IPS DF 4.7 (cell line): ENCODE measurements around the gene IPO8.

Experiments
- DNase-seq: peaks from one replicate; pipeline ENCODE4 v3.0.0-alpha.2; 2013; ENCODE audit warnings: low spot score; ENCODE audit errors: extremely low read depth

Gene IPO8

DNA sequence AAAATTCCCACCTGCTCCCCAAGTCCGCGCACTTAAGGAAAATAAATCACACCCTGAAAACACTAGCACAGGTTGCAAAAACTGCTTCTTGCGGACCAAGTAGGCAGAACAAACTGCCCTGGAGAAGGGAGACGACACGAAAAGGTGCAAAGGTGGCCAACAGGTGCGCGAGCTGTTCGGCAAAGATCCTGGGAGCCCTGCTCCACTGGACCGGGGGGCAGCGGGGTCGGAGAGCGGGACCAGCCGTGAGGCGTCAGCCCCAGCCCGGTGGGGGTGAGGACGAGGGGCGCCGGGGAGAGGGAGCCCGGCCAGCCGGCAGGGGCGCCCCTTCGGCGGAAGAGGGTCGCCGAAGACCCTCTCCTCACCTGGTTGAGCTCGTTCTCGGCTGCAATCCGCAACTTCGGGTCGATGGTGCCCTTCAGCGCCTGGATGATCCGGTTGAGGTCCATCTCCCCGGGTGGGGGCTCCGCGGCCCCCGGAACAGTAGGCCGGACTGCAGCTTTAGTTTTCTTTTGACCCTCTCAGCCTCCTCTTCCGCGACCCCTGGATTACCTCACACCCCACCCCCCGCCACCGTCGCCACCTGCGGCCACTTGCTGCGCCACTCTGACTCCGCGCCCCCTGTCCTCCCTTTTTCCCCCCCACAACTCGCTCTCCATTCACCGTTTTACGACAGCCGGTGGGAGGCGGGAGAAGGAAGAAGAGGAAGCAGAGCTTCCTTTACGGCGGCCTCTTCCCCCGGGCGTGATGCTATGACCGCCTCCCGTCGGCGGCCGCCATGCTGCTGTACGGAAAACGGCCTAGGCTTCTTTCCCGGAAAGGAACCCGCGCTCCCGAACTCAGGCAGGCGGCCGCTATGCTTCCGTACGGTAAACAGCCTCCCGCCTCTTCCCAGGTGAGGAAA lies at the start of gene IPO8:
Gene IPO8, minus strand, starts transcription at position 671 of the 904 bp plus-strand sequence. Its CDS starts 222 bp downstream, at position 449.
- DNase-seq = peak; percentile 88

GRCh38 chr12:30744321-30744720 lies 48.7 kb upstream of the IPO8 start:
- no peak for DNase-seq

DNA sequence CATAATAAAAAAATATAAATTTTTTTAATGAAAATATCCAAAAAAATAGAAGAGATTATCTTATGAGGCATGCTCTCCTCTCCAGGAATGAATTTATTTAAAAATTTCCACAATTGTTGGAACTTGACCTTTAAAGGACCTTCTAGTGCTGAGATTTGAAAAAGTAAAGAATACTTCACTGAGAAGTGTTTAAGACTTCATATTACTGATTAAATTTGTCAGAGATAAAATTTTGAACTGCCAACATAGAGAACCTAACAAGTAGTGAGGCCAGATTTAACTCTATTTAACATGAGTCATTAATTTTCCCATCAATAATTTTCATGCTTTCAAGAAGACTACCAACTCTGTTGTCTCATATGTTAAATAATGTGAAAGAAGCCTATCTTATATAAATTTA lies 44.6 kb upstream of the IPO8 start:
- no peak for DNase-seq

GRCh38 chr12:30739020-30739419 lies 43.4 kb upstream of the IPO8 start:
- DNase-seq = no peak

DNA sequence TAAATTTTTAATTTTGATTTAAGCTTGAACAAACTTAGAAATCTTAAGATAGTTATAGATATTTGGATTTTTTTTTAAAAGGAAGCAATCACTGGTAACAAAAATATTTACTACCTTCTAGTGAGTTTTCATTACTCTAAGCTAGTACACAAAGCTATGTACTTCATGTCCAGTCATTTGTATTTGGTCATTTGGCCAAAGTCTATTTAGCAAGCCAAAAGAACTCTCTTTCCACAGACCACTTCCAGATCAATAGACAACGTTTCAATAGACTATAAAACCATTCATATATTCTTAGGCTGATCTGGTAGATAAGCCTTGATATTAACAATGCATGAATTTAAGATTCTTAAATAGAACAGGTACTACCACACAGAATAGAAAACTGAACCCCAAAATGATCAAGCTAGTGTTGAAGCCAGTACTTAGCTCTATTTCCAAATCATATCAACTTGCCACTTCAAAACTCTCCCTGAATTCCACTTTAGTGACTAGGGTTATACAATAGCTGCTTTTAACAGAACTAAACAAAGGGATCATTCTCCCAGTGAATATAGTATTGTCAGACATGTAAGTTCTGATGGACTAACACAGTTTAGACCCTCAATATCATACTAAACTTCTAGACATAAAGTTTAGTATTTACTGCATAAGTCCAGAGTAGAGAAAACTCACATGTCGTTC lies 37.4 kb upstream of the IPO8 start:
- no peak for DNase-seq

DNA sequence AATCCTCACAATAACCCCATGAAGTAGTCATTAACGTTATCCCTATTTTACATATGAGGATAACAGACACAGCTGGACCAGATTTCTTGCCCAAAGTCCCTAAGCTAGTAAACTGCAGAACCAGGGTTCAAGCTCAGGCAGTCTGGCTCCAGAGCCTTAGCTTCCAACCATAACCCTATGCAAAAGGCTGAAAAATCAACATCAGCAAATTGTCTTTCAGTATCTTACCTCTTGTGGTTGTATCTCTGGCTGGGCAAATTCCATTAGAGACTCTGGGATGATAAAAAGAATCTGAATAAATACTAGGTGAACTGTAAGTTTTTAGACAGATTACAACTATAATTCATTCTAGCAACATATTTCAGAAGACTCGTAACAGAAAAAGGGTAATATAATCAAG lies 34.3 kb upstream of the IPO8 start:
- no peak for DNase-seq

DNA sequence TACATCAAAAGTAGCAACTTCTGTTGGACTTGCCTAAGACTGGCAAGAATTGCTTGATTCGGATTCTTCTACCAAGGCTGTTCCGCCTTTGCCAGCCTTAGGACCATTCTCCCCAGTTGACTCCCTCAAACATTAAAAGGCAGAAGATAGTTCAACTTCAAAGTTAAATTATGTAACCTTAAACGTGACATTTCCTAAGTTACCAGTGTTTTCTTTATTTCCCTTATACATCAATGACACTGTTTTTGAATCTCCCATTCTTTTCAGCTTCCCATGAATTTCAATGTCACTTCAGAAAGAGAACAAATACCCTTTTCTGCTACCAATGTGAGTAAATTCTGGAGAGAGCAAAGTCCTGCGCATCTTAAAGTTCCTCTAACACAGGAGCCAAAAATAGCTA lies 33.9 kb upstream of the IPO8 start:
- DNase-seq = no peak

- DNase-seq = no peak
These were observed 31.0 kb upstream of the IPO8 start for GRCh38 chr12:30726647-30727046.

- no peak for DNase-seq
These were observed 30.1 kb upstream of the IPO8 start for GRCh38 chr12:30725739-30726138.

DNA sequence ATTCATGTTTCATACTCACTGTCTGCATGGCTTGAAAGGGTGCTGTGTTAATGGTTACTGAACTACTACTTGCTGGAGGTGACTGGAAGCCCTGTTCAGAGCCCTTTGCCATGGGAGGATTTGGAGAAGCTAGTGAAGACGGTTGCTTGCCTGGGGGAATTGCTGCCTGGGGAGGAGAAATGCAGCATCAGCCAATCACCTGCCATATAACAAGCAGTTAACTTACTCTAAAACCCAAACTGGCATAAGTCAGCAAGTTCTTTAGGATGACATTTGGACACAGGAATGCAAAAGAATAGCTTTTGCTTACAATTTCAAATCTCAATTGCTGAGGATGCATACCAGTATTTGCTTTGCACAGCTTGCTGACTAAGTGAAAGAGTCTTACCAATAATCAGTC lies 23.4 kb upstream of the IPO8 start:
- no peak for DNase-seq

- DNase-seq = no peak
These were observed 12.1 kb upstream of the IPO8 start for GRCh38 chr12:30707613-30708342.

- DNase-seq = no peak
These were observed 10.8 kb upstream of the IPO8 start for GRCh38 chr12:30706476-30706875.

DNA sequence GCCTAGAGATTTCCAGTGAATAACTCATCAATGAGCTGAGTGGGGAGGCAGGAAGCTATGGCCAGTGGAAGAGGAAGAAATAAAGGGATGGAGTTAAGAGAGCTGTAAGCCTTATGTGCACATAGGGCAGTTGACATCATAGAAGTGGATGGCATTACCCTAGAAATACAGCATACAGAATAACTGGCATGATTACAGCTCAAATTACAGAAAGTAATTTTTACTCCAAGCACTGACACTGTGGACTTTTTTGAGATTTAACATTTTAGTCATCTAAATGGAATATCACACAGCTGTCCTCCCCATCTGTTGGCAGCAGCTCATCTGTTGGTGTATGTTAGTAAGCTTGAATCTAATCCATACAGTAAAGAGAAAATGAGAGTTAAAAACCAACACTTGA lies 5.4 kb upstream of the IPO8 start:
- DNase-seq = no peak

- DNase-seq = no peak
These were observed 4.7 kb upstream of the IPO8 start for GRCh38 chr12:30700216-30700900.

GRCh38 chr12:30698346-30698745 lies 2.7 kb upstream of the IPO8 start:
- DNase-seq = no peak

DNA sequence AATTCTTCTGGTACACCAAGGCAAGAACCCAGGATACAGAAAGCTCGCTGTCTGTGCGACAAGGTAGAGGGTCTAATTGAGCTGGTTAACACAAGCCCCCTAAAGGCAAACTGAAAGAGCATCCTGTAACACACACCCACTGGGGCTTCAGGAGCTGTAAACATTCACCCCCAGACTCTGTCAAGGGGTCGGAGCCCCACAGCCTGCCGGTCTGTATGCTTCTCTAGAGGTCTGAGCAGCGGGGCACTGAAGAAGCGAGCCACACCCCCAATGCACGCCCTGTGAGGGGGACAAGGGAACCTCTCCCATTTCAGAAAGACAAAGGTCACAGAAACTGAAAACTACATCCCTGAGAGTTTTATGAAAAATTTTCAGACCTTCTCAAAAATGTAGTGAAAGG lies 1.3 kb upstream of the IPO8 start:
- DNase-seq = no peak

- DNase-seq = no peak
These were observed 817 bp upstream of the IPO8 start for GRCh38 chr12:30696486-30696885.

DNA sequence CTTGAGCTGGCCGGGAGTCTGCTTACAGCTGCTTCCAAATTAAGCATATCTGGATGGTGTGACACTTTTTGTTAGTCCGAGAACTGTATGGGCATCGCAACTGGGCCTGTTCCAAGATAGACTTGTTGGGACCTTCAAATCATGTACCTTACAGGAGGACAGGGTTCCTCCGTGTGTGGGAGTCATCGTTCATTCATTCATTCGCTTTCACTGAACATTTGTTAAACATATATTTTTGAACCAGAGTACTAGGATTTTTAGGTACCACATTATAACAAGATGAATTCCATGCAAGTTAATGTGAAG lies 387 bp upstream of the IPO8 start:
- no peak for DNase-seq

DNA sequence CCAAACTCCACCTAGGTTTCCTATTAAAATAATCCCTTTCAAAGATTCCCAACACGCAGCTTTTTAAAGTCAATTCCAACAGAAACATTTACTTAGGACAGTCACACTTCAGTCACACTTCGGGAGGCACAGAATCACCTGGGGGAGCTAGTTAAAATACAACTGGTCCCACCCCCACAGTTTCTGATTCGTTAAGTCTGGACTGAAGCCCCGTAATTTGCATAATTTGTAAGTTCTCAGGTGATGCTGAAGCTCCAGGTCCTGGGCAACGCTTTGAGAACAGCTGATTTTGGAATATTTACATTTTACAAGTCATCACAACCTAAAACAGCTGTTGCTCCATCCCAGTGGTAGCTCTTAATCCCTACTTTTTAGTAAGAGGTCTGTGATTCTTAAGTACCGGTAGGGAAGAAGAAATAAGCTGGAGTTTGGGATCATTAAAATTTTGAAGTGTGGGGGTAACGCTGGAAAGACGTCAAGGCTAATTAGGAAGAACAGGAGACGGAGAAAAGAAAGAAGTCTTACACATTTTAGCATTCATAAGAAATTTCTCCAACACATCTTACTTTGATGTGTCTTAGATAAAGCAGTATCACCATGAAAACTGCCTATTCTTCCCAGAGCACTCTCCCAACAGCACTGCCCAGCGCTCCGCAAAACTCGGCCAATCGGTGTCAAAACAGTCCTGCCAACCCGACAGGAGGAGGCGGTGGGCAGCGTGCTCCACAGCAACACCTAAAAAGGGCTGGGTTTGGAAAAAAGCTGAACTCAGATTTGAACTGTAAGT lies 1.1 kb downstream of the IPO8 start:
- DNase-seq = no peak

GRCh38 chr12:30692470-30692869 lies 3.2 kb downstream of the IPO8 start:
- DNase-seq = no peak
